HepG2 (cell line): ENCODE results near the gene VEGFB. TPM values are rescaled to one million over a fixed set of nuclear protein-coding genes. Genes with fewer than 3 reads are reported as not detected.

ENCODE experiments used
- CHCHD3 ChIP-seq: sonication (generic); formaldehyde crosslinking; IDR thresholded peaks from 2 replicates; pipeline ENCODE4 v1.8.0; 2022; ENCODE audit warnings: mild to moderate bottlenecking, missing genetic modification reagents, moderate library complexity
- ERF ChIP-seq: IDR thresholded peaks from 2 replicates; pipeline ENCODE4 v1.6.1; 2018; ENCODE audit warnings: missing biosample characterization, missing genetic modification reagents
- MED1 ChIP-seq: sonication (generic); formaldehyde crosslinking; IDR thresholded peaks from 2 replicates; pipeline ENCODE4 v1.4.0; 2020; ENCODE audit warnings: missing genetic modification reagents
- RAD51 ChIP-seq: fragments of 450-650 bp; IDR thresholded peaks from 2 replicates; pipeline ENCODE4 v1.6.1; 2016; ENCODE audit warnings: borderline replicate concordance
- SPEN ChIP-seq: sonication (generic); formaldehyde crosslinking; IDR thresholded peaks from 2 replicates; pipeline ENCODE4 v1.5.1; 2020; ENCODE audit warnings: low read depth, mild to moderate bottlenecking, missing genetic modification reagents
- ZNF225 ChIP-seq: sonication (generic); formaldehyde crosslinking; IDR thresholded peaks from 2 replicates; pipeline ENCODE4 v1.4.0; 2020; ENCODE audit warnings: mild to moderate bottlenecking, missing genetic modification reagents
- ZNF326 ChIP-seq: sonication (generic); formaldehyde crosslinking; IDR thresholded peaks from 2 replicates; pipeline ENCODE4 v1.4.0; 2020; ENCODE audit warnings: missing genetic modification reagents, borderline replicate concordance
- ZNF768 ChIP-seq: sonication (generic); formaldehyde crosslinking; IDR thresholded peaks from 2 replicates; pipeline ENCODE4 v1.4.0; 2020; ENCODE audit warnings: missing genetic modification reagents
- ZNF772 ChIP-seq: sonication (generic); formaldehyde crosslinking; IDR thresholded peaks from 2 replicates; pipeline ENCODE4 v1.5.0; 2020; ENCODE audit warnings: mild to moderate bottlenecking, missing genetic modification reagents
- polyA plus RNA-seq, 8 experiments: library from polyadenylated mRNA; depleted of rRNA in 3 of 8; stranded (reverse) in 7 of 8; unstranded in 1 of 8; fragments of >200 nt; fragmentation: Illumina TruSeq in 4 of 8; extraction: Trizol in 4 of 8; gene quantifications; 2 replicates each; pipeline versions ENCODE4 v1.2.1 to v1.2.3, GENCODE V29; 2011 to 2016; ENCODE audit warnings: low read depth in 4 of 8, missing spikeins in 1 of 8, mixed read lengths in 1 of 8; ENCODE audit not compliant: insufficient read depth in 1 of 8
- total RNA-seq, 5 experiments: library from RNA; depleted of rRNA; stranded (reverse); fragments of >200 nt; fragmentation: Illumina TruSeq; extraction: Trizol; gene quantifications; 2 replicates each; pipeline ENCODE4 v1.2.3, GENCODE V29; 2016; ENCODE audit warnings: low read depth in 1 of 5
- TF ChIP-seq, protein P1 (sequence below): sonication (generic); formaldehyde crosslinking; IDR thresholded peaks from 2 replicates; pipeline ENCODE4 v1.5.0; 2020; ENCODE audit warnings: mild to moderate bottlenecking, missing genetic modification reagents
- TF ChIP-seq, protein P2 (sequence below): sonication (generic); formaldehyde crosslinking; IDR thresholded peaks from 2 replicates; pipeline ENCODE4 v1.4.0; 2020; ENCODE audit warnings: missing genetic modification reagents

Gene VEGFB
- total and polyA plus RNA-seq, 2 of the 13 experiments (the other 11 are each of a cell fraction or from before 2014, with no cell fraction given), result 9.0 to 11.3 TPM

DNA sequence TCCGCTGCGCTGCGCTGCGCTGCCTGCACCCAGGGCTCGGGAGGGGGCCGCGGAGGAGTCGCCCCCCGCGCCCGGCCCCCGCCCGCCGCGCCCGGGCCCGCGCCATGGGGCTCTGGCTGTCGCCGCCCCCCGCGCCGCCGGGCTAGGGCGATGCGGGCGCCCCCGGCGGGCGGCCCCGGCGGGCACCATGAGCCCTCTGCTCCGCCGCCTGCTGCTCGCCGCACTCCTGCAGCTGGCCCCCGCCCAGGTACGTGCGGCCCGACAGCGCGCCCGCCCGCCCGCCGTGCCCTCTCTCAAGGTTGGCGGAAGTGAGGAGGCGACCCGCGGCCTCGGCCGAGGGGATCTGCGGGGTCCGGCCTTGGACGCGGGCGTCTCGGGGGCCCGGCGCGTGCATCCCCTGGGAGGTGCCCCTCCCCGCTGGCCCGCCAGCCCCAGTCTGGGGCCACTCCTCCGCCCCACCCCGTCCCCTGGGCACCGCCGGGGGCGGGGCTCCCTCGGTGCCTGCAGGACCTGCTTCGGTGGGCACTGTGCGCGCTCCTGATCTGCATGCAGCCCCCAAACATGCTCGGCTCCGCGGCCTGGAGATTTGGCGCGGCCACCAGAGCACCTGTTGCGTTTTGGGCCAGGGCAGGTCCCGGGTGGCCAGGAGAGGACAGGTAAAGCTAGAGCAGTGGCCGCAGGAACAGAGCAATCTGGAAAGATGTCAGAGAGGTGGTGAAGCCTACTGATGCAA is 429 bp downstream of the VEGFB start (continued):
- TF ChIP-seq, protein P1, sequence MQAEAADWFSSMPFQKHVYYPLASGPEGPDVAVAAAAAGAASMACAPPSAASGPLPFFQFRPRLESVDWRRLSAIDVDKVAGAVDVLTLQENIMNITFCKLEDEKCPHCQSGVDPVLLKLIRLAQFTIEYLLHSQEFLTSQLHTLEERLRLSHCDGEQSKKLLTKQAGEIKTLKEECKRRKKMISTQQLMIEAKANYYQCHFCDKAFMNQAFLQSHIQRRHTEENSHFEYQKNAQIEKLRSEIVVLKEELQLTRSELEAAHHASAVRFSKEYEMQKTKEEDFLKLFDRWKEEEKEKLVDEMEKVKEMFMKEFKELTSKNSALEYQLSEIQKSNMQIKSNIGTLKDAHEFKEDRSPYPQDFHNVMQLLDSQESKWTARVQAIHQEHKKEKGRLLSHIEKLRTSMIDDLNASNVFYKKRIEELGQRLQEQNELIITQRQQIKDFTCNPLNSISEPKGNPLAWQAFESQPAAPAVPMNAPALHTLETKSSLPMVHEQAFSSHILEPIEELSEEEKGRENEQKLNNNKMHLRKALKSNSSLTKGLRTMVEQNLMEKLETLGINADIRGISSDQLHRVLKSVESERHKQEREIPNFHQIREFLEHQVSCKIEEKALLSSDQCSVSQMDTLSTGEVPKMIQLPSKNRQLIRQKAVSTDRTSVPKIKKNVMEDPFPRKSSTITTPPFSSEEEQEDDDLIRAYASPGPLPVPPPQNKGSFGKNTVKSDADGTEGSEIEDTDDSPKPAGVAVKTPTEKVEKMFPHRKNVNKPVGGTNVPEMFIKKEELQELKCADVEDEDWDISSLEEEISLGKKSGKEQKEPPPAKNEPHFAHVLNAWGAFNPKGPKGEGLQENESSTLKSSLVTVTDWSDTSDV (CRISPR knock-in tag), result no peak
- TF ChIP-seq CHCHD3 (CRISPR knock-in tag), result 0 out of 2 replicates have a peak, but pooled peaks have one; percentile 52
- peak; percentile 7; the same call in 1 of the 2 replicates for TF ChIP-seq ZNF768 (CRISPR knock-in tag)
- peak; percentile 55; the same call in 1 of the 2 replicates for TF ChIP-seq ERF
- TF ChIP-seq MED1 (CRISPR knock-in tag), result peak; percentile 92
- TF ChIP-seq, protein P2, sequence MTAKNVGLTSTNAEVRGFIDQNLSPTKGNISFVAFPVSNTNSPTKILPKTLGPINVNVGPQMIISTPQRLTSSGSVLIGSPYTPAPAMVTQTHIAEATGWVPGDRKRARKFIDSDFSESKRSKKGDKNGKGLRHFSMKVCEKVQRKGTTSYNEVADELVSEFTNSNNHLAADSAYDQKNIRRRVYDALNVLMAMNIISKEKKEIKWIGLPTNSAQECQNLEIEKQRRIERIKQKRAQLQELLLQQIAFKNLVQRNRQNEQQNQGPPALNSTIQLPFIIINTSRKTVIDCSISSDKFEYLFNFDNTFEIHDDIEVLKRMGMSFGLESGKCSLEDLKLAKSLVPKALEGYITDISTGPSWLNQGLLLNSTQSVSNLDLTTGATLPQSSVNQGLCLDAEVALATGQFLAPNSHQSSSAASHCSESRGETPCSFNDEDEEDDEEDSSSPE (CRISPR knock-in tag), result peak; percentile 42; the same call in 1 of the 2 replicates
- peak; percentile 69; the same call in 1 of the 2 replicates for TF ChIP-seq SPEN (CRISPR knock-in tag)
- TF ChIP-seq ZNF225, result 0 out of 2 replicates have a peak, but pooled peaks have one; percentile 35
- no peak for TF ChIP-seq RAD51
- TF ChIP-seq ZNF326 (CRISPR knock-in tag), result no peak
- no peak for TF ChIP-seq ZNF772
